T-helper 2 cell treated with Interferon-gamma antibody and Interleukin-4, amounts not matched to agents 100 ng/mL and 5 ng/mL, for 36 hours (primary cell): Measurements from ENCODE around the gene FSTL3. TPM values are rescaled to one million over a fixed set of nuclear protein-coding genes. Genes with fewer than 3 reads are reported as not detected.
"Not testable (repeated sequence)": the region's sequence is repeated elsewhere in the genome, so short reads cannot be mapped to it uniquely, and the experiment has no call there.

Experiments used
- intact Hi-C: fragments of 100-400 bp; cut with micrococcal nuclease; formaldehyde crosslinking; loops from one replicate; pipeline ENCODE4 v1.15.1; 2023
- total RNA-seq: library from RNA; stranded (reverse); gene quantifications from 2 replicates; pipeline ENCODE4 v1.2.3, GENCODE V29; 2022

The FSTL3 gene
- total RNA-seq, 1 donor from 2014 or later, result 3.3 TPM

GRCh38 chr19:660793-661426, 15.3 kb upstream of the FSTL3 start:
- intact Hi-C loops, result no loop called here

- intact Hi-C loops, result loop anchor here (2.0 kb wide), 1 partner anchor 151 kb away; no protein-coding TSS in a partner anchor
Measured at GRCh38 chr19:661427-662196, 14.6 kb upstream of the FSTL3 start.

- intact Hi-C loops, result loop anchor here (2.0 kb wide), 1 partner anchor 152 kb away; no protein-coding TSS in a partner anchor
Measured at GRCh38 chr19:662207-662961, 13.8 kb upstream of the FSTL3 start.

GRCh38 chr19:662962-663681, 13.1 kb upstream of the FSTL3 start, which contains the start of gene RNF126:
Gene RNF126, minus strand, starts transcription at chr19:663214. Its CDS starts 93 bp downstream, at chr19:663121.
- intact Hi-C loops, result loop anchor here (1.0 to 2.0 kb wide), 5 partner anchors 17 to 152 kb away; partner anchors contain the start of genes BSG, POLRMT and PTBP1

GRCh38 chr19:663682-664117, 12.5 kb upstream of the FSTL3 start:
- intact Hi-C loops, result loop anchor here (1.0 to 2.0 kb wide), 5 partner anchors 17 to 153 kb away; partner anchors contain the start of genes BSG, POLRMT and PTBP1

GRCh38 chr19:664913-665443, 11.2 kb upstream of the FSTL3 start:
- intact Hi-C loops, result loop anchor here (1.0 kb wide), 1 partner anchor 69 kb away; no protein-coding TSS in a partner anchor

GRCh38 chr19:666985-667573, 9.1 kb upstream of the FSTL3 start:
- intact Hi-C loops, result not testable (repeated sequence)

GRCh38 chr19:668675-669434, 7.3 kb upstream of the FSTL3 start:
- intact Hi-C loops, result not testable (repeated sequence)

- intact Hi-C loops, result no loop called here
Measured at GRCh38 chr19:670609-671075, 5.5 kb upstream of the FSTL3 start.

- intact Hi-C loops, result no loop called here
Measured at GRCh38 chr19:674282-675151, 1.7 kb upstream of the FSTL3 start.

GRCh38 chr19:676007-676338, 219 bp upstream of the FSTL3 start:
- intact Hi-C loops, result no loop called here

GRCh38 chr19:677201-677600, 1.0 kb downstream of the FSTL3 start:
- intact Hi-C loops, result no loop called here

GRCh38 chr19:677601-678436, 1.6 kb downstream of the FSTL3 start:
- intact Hi-C loops, result no loop called here

GRCh38 chr19:678791-679388, 2.7 kb downstream of the FSTL3 start:
- intact Hi-C loops, result no loop called here

- intact Hi-C loops, result loop anchor here (1.0 to 2.0 kb wide), 5 partner anchors 16 to 183 kb away; partner anchors contain the start of genes FGF22, PTBP1 and RNF126
Measured at GRCh38 chr19:679418-680286, 3.5 kb downstream of the FSTL3 start.
